ENCODE results near the gene TRNP1.

- TF ChIP-seq POLR2A (IDR thresholded peaks at IDR 0.05; ENCODE audit: low read depth) (no peak), CTCF (IDR thresholded peaks at IDR 0.05) (no peak)
Measured at GRCh38 chr1:26965213-26965612, 28.3 kb upstream of the TRNP1 start.
